Measurements from ENCODE around the gene EGF.

Gene EGF

GRCh38 chr4:110012917-110013316, 100.2 kb downstream of the EGF start:
- TF ChIP-seq, protein P1, sequence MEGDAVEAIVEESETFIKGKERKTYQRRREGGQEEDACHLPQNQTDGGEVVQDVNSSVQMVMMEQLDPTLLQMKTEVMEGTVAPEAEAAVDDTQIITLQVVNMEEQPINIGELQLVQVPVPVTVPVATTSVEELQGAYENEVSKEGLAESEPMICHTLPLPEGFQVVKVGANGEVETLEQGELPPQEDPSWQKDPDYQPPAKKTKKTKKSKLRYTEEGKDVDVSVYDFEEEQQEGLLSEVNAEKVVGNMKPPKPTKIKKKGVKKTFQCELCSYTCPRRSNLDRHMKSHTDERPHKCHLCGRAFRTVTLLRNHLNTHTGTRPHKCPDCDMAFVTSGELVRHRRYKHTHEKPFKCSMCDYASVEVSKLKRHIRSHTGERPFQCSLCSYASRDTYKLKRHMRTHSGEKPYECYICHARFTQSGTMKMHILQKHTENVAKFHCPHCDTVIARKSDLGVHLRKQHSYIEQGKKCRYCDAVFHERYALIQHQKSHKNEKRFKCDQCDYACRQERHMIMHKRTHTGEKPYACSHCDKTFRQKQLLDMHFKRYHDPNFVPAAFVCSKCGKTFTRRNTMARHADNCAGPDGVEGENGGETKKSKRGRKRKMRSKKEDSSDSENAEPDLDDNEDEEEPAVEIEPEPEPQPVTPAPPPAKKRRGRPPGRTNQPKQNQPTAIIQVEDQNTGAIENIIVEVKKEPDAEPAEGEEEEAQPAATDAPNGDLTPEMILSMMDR (IDR thresholded peaks at IDR 0.05): no peak

- TF ChIP-seq, protein P1 (IDR thresholded peaks at IDR 0.05): no peak
Observed at GRCh38 chr4:110014233-110014632, 101.5 kb downstream of the EGF start.

DNA sequence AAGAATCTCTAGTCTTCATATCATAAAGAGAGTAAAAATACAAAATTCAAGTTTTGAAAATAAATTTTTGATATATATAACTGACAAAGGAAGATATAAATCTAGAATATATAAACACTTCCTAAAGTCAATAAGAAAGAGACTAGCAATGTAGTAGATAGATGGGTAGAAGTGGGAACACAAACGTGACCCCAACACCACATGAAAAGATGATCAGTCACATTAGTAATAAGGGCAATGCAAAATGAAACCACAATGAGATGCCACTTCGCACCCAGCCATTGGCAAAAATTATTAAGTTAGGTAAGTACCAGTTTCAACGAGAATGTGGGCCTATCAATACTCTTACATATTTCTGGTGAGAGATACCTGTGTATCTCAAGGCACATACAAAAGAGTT, 106.5 kb downstream of the EGF start:
- TF ChIP-seq, protein P1 (IDR thresholded peaks at IDR 0.05): no peak

DNA sequence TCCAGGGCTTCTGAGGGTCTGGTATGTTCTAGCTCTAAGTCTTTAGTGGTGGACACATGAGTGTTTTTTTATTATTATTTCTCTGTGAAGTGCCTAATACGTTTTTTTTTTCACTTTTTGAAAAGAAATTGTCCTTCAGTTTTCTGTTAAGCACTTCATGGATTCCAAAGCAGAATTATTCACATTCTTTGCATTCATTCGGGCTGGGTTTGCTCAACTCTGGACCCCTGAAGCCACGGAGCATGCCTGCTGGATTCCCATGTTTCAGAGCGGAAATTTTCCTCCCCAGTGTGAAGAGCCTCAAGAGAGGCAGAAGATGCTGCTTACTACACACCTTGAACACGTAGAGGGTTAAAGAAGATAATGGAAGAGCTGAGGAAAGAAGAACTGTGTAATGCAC, 107.5 kb downstream of the EGF start:
- TF ChIP-seq, protein P1 (IDR thresholded peaks at IDR 0.05): no peak

DNA sequence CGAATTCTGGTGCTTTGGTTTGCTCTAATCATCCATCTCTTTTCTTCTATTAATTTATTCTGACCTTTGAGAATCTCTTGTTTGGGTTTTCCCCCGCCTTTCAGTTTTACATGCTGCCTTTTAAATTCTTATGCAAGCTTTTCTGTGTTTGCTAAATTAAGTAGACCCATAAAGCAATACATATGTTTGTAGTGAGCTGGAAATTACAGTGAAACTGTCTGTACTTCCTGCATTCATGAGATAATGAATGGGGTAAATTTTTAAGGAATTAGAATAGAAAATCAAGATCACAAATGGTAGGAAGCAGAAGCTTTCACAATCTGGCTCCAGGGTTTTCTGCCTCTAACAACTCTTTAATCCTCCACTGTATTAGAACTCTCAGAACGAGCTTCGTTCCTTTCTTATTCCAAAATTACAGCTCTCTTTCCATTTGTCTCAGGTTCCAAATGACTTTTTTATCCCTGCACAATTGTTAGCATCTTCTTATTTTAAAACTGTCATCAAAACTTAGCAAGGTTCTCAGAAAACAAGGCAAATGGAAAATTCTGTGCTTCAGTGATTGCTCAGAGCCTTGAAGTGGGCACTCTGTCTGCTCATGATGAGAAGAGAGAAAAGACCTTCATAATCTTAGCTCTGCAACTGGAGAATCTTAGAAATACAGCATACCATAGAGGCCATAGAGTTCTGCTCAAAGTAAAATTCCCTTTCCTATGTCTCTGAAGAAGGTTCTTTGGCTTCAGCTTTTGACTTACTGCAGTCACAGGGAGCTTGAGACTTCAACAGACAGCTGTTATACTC, 108.2 kb downstream of the EGF start:
- TF ChIP-seq, protein P1 (IDR thresholded peaks at IDR 0.05): no peak

GRCh38 chr4:110022457-110022856, 109.8 kb downstream of the EGF start:
- TF ChIP-seq, protein P1 (IDR thresholded peaks at IDR 0.05): no peak

DNA sequence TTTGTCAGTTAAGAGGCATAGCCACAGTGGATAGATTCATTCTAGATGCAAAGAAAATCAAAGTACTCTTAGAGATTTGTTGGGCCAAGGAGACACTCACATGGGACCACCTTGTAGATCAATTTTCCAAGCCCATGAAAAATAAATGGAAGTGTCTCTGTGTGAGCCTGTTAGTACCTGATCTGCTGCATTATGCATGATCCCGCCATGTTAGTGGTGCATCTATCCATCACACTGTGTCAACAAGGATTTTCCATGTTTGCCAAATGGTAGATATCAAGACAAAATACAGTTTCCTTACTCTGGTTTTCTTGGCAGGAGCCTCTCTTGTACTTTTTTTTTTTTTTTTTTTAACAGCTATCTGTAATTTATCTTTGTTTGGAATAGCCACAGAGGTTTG, 112.4 kb downstream of the EGF start:
- TF ChIP-seq, protein P1 (IDR thresholded peaks at IDR 0.05): no peak
